Measurements from ENCODE around the gene NCAPD3. TPM values are rescaled to one million over a fixed set of nuclear protein-coding genes. Genes with fewer than 3 reads are reported as not detected.

Gene NCAPD3
- total RNA-seq, 6 experiments from 2014 or later = 19.6 to 31.1 (median 29.4) TPM

DNA sequence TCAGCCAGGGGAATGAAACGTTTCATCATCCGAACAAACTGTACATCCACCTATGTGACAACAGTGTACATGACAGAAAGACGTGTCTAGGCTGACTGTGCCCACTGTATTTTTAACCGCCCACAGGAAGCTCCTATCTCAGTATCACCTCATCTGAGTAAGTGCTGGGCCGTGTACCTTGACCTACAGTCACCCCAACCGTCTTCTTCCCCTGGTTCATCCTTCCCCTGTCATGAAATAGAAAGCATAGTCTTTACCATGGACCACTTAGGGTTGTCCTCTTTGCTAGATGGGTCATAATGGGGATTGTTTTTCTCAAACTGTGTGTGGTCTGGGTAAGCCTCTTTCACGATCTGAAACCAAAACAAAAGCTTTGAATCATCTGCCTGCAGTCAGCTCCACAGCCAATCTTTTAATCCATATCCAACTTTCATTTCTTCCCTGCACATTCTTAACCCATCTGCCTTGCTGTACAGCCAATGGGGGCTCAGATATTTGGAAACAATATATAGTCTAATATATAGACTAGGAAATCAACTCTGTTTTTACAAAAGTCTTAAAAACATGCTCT, 25.2 kb upstream of the NCAPD3 start:
- no peak overlapping the region; the same call in 1 of the 2 replicates for H3K27ac Mint-ChIP-seq
- DNase-seq = no peak
- peaks cover 20% of the 10 kb centered on the region for H3K4me1 Mint-ChIP-seq (ENCODE audit: low read depth)
- peaks cover 15% of the 10 kb centered on the region for H3K36me3 Mint-ChIP-seq (ENCODE audit: low read depth)
- H3K27me3 Mint-ChIP-seq (ENCODE audit: insufficient read depth) = no peaks in the 10 kb centered on the region; the same call in 1 of the 2 replicates
- H3K4me3 Mint-ChIP-seq = no peak overlapping the region
- TF ChIP-seq CTCF (IDR thresholded peaks at IDR 0.05) = no peak
- H3K9me3 Mint-ChIP-seq = no peaks in the 10 kb centered on the region

DNA sequence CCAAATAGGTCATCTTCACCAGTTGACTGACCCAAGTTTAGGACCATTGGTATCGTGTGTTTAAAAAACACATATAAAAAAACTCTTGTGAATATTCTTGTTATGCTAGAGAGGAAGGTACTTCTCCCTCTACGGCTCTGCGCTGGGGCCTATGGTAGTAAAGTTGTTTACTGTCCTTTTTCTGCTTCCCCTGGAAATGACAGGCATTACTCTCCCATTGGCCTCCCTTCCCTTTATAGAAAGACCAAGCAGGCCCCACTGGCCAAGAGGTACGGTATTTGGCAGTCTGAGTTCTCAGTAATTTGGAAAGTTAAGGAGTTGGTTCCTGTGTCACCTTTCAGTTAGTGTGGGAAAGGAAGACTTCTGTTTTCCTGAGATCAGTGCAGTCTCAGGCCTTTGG, 22.9 kb upstream of the NCAPD3 start:
- Mint-ChIP-seq H3K9me3 (no peaks in the 10 kb centered on the region), H3K36me3 (ENCODE audit: low read depth) (peaks cover 24% of the 10 kb centered on the region), H3K27ac (no peak overlapping the region), H3K27me3 (ENCODE audit: insufficient read depth) (no peaks in the 10 kb centered on the region), H3K4me3 (no peak overlapping the region), H3K4me1 (ENCODE audit: low read depth) (peaks cover 9% of the 10 kb centered on the region)
- no peak for TF ChIP-seq CTCF (IDR thresholded peaks at IDR 0.05)
- no peak for DNase-seq

- no peak for TF ChIP-seq CTCF (IDR thresholded peaks at IDR 0.05)
- no peak overlapping the region for H3K4me3 Mint-ChIP-seq
- H3K27me3 Mint-ChIP-seq (ENCODE audit: insufficient read depth) = no peaks in the 10 kb centered on the region
- no peak overlapping the region for H3K27ac Mint-ChIP-seq
- DNase-seq = no peak
- peaks cover 7% of the 10 kb centered on the region; the same call in 1 of the 2 replicates for H3K4me1 Mint-ChIP-seq (ENCODE audit: low read depth)
- H3K9me3 Mint-ChIP-seq = no peaks in the 10 kb centered on the region
- peaks cover 24% of the 10 kb centered on the region for H3K36me3 Mint-ChIP-seq (ENCODE audit: low read depth)
These were observed 22.3 kb upstream of the NCAPD3 start for GRCh38 chr11:134246100-134246499.

GRCh38 chr11:134245434-134245833, 21.7 kb upstream of the NCAPD3 start:
- no peak for TF ChIP-seq CTCF (IDR thresholded peaks at IDR 0.05)
- Mint-ChIP-seq H3K27ac (no peak overlapping the region), H3K36me3 (ENCODE audit: low read depth) (peaks cover 24% of the 10 kb centered on the region)

DNA sequence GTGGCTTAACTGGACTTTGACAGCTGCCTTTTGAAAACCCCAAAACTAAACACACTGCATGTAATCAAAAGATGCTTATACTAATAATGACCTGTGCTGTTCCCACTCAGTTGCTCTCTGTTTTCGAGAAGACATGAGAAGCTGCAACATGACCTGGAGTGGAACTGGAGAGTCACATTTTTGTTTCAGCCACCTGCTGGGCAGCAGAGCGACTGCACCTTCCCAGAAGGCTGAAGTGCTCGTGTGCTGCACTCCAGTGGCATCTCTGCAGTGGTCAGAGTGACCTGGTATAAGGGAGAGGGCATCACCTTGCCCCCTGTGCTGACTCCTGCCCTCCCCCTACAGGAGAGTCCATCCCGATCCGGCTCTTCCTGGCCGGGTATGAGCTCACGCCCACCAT, 20.8 kb upstream of the NCAPD3 start:
- no peaks in the 10 kb centered on the region for H3K9me3 Mint-ChIP-seq
- H3K4me1 Mint-ChIP-seq (ENCODE audit: low read depth) = peaks cover 7% of the 10 kb centered on the region; the same call in 1 of the 2 replicates
- no peak overlapping the region for H3K27ac Mint-ChIP-seq
- H3K27me3 Mint-ChIP-seq (ENCODE audit: insufficient read depth) = no peaks in the 10 kb centered on the region
- H3K4me3 Mint-ChIP-seq = no peak overlapping the region
- H3K36me3 Mint-ChIP-seq (ENCODE audit: low read depth) = peaks cover 30% of the 10 kb centered on the region
- TF ChIP-seq CTCF (IDR thresholded peaks at IDR 0.05) = peak; percentile 76
- DNase-seq = peak; percentile 34

More at GRCh38 chr11:134245434-134245833, 21.7 kb upstream of the NCAPD3 start:
- no peak overlapping the region for H3K4me3 Mint-ChIP-seq
- DNase-seq = no peak
- no peaks in the 10 kb centered on the region for H3K9me3 Mint-ChIP-seq
- H3K27me3 Mint-ChIP-seq (ENCODE audit: insufficient read depth) = no peaks in the 10 kb centered on the region
- H3K4me1 Mint-ChIP-seq (ENCODE audit: low read depth) = peaks cover 7% of the 10 kb centered on the region; the same call in 1 of the 2 replicates
